Upper lobe of left lung (tissue), 6 donors: ENCODE measurements around the gene KCNJ9. TPM values are rescaled to one million over a fixed set of nuclear protein-coding genes. Genes with fewer than 3 reads are reported as not detected.

Experiments
- ATAC-seq, 2 donors: fragments of 200-7000 bp; cut with Tn5 transposase; one replicate each; pipeline ENCODE4 v1.9.1; 2022; ENCODE audit warnings: mild to moderate bottlenecking in 2 of 2, moderate library complexity in 2 of 2; ENCODE audit not compliant: low FRiP score in 2 of 2
- DNase-seq, 2 donors: peaks; one replicate each; pipeline ENCODE4 v3.0.0-alpha.2; 2019 to 2020
- H3K27ac ChIP-seq, 4 donors: fragments of 200-600 bp; sonication (generic); one replicate each; pipeline ENCODE4 v1.5.1; 2016 to 2019
- H3K27me3 ChIP-seq, 4 donors: fragments of 200-600 bp; sonication (generic); one replicate each; pipeline ENCODE4 v1.5.1; 2017 to 2019
- H3K36me3 ChIP-seq, 4 donors: fragments of 200-600 bp; sonication (generic); one replicate each; pipeline ENCODE4 v1.5.1; 2016 to 2019
- H3K4me1 ChIP-seq, 4 donors: fragments of 200-600 bp; sonication (generic); one replicate each; pipeline ENCODE4 v1.5.1; 2018 to 2019
- H3K4me3 ChIP-seq, 4 donors: fragments of 200-600 bp; sonication (generic); one replicate each; pipeline ENCODE4 v1.5.1; 2017 to 2019; ENCODE audit warnings: mild to moderate bottlenecking in 2 of 4, moderate library complexity in 1 of 4
- H3K9me3 ChIP-seq, 4 donors: fragments of 200-600 bp; sonication (generic); one replicate each; pipeline ENCODE4 v1.5.1; 2018 to 2019
- CTCF ChIP-seq, 6 experiments: fragments of 450-650 bp in 4 of 6; fragments of 200-600 bp in 2 of 6; sonication (generic) in 2 of 6; IDR thresholded peaks; one replicate each; pipeline ENCODE4 v1.5.1; 2016 to 2019; ENCODE audit warnings: antibody characterized with exemption in 6 of 6
- EP300 ChIP-seq, 4 donors: sonication (generic); formaldehyde crosslinking; IDR thresholded peaks; one replicate each; pipeline ENCODE4 v1.5.1; 2017; ENCODE audit warnings: antibody characterized with exemption in 4 of 4, control low read depth in 2 of 4
- POLR2A ChIP-seq, 4 donors: fragments of 450-650 bp; IDR thresholded peaks; one replicate each; pipeline ENCODE4 v1.5.1; 2016 to 2017; ENCODE audit warnings: antibody characterized with exemption in 4 of 4, mild to moderate bottlenecking in 2 of 4
- POLR2AphosphoS5 ChIP-seq, 2 donors: sonication (generic); formaldehyde crosslinking; IDR thresholded peaks; one replicate each; pipeline ENCODE4 v1.5.1; 2017; ENCODE audit warnings: antibody characterized with exemption in 2 of 2
- WGBS, 2 donors: methylation state at CpG; one replicate each; pipeline ENCODE4 v1.1.5; 2017 to 2018; 5-methylcytosine and 5-hydroxymethylcytosine counted together
- total RNA-seq, 6 donors: library from RNA; depleted of rRNA in 4 of 6; stranded (reverse); fragments of >200 nt in 4 of 6; gene quantifications; one replicate each; pipeline versions ENCODE4 v1.1.0 to v1.2.1, GENCODE V29; 2016 to 2021
- donor health status: DM: no; HTN: no; CAD: no; lungs with moderate emphysema.
- donor health status: DM: no; HTN: yes; CAD: no; lungs with severe emphysema.

Gene KCNJ9
- total RNA-seq, 6 donors from 2014 or later, result not detected

GRCh38 chr1:160056648-160057169 lies 24.6 kb upstream of the KCNJ9 start:
- ATAC-seq (no peak), DNase-seq (no peak)
- Histone ChIP-seq H3K27me3 (peaks cover 0 to under 1% (median 0%) of the 10 kb centered on the region in 4 donors), H3K4me3 (no peak overlapping the region), H3K9me3 (no peaks in the 10 kb centered on the region), H3K4me1 (no peaks in the 10 kb centered on the region), H3K36me3 (no peaks in the 10 kb centered on the region), H3K27ac (no peak overlapping the region)
- 58 to 70% methylated on average over 1 of the region's 1 CpG for WGBS, 2 donors
- TF ChIP-seq EP300 (IDR thresholded peaks at IDR 0.05), result no peak
- TF ChIP-seq POLR2AphosphoS5 (IDR thresholded peaks at IDR 0.05), result no peak
- no peak for TF ChIP-seq CTCF (IDR thresholded peaks at IDR 0.05)
- TF ChIP-seq POLR2A (IDR thresholded peaks at IDR 0.05), result no peak

- no peaks in the 10 kb centered on the region for H3K36me3 ChIP-seq
- ATAC-seq (peak in 1 of 2 donors; percentile 18), DNase-seq (no peak)
- no peak for TF ChIP-seq POLR2A (IDR thresholded peaks at IDR 0.05)
- TF ChIP-seq CTCF (IDR thresholded peaks at IDR 0.05), result no peak
- no peak for TF ChIP-seq POLR2AphosphoS5 (IDR thresholded peaks at IDR 0.05)
- no peak for TF ChIP-seq EP300 (IDR thresholded peaks at IDR 0.05)
- WGBS, 2 donors, result 32 to 60% methylated on average over 2 of the region's 2 CpGs
- H3K27me3 ChIP-seq, result peaks cover 0 to 6% (median 0%) of the 10 kb centered on the region in 4 donors
- no peak overlapping the region for H3K4me3 ChIP-seq
- no peaks in the 10 kb centered on the region for H3K9me3 ChIP-seq
- no peaks in the 10 kb centered on the region for H3K4me1 ChIP-seq
- H3K27ac ChIP-seq, result no peak overlapping the region
Observed at GRCh38 chr1:160058087-160058486, 23.3 kb upstream of the KCNJ9 start.

- ATAC-seq (no peak), DNase-seq (no peak)
- Histone ChIP-seq H3K27ac (no peak overlapping the region), H3K27me3 (peaks cover 0 to 6% (median 0%) of the 10 kb centered on the region in 4 donors), H3K4me3 (no peak overlapping the region), H3K36me3 (no peaks in the 10 kb centered on the region), H3K4me1 (no peaks in the 10 kb centered on the region), H3K9me3 (no peaks in the 10 kb centered on the region)
- TF ChIP-seq POLR2AphosphoS5 (IDR thresholded peaks at IDR 0.05), result no peak
- TF ChIP-seq CTCF (IDR thresholded peaks at IDR 0.05), result no peak
- no peak for TF ChIP-seq EP300 (IDR thresholded peaks at IDR 0.05)
- no peak for TF ChIP-seq POLR2A (IDR thresholded peaks at IDR 0.05)
- WGBS, 2 donors, result 43 to 55% methylated on average over 11 to 14 of the region's 15 CpGs
Observed at GRCh38 chr1:160061369-160062229, 19.7 kb upstream of the KCNJ9 start.

GRCh38 chr1:160062230-160062532 lies 19.2 kb upstream of the KCNJ9 start:
- ATAC-seq, result peak in 1 of 2 donors; percentile 13
- Histone ChIP-seq H3K9me3 (no peaks in the 10 kb centered on the region), H3K4me1 (no peaks in the 10 kb centered on the region), H3K36me3 (no peaks in the 10 kb centered on the region), H3K27me3 (peaks cover 0 to 6% (median 0%) of the 10 kb centered on the region in 4 donors), H3K4me3 (no peak overlapping the region), H3K27ac (no peak overlapping the region)
- no peak for TF ChIP-seq CTCF (IDR thresholded peaks at IDR 0.05)
- no peak for TF ChIP-seq POLR2A (IDR thresholded peaks at IDR 0.05)
- no peak for TF ChIP-seq POLR2AphosphoS5 (IDR thresholded peaks at IDR 0.05)
- no peak for TF ChIP-seq EP300 (IDR thresholded peaks at IDR 0.05)
- DNase-seq, result peak in 1 of 2 donors; percentile 56
- 64% methylated on average over 6 of the region's 6 CpGs; no CpG with 5 or more reads in 1 of the 2 donors for WGBS, 2 donors
